ENCODE measurements around the gene PLS3.

GRCh38 chrX:115665122-115665521 is 104.1 kb downstream of the PLS3 start:
- TF ChIP-seq CTCF (IDR thresholded peaks at IDR 0.05), result no peak
- TF ChIP-seq POLR2A (IDR thresholded peaks at IDR 0.05), result no peak
